ENCODE data around the gene SYT13.
"Not testable (repeated sequence)": the region's sequence is repeated elsewhere in the genome, so short reads cannot be mapped to it uniquely, and the experiment has no call there.

Gene SYT13

GRCh38 chr11:45252134-45252856 lies 33.8 kb downstream of the SYT13 start:
- TF ChIP-seq, protein P1, sequence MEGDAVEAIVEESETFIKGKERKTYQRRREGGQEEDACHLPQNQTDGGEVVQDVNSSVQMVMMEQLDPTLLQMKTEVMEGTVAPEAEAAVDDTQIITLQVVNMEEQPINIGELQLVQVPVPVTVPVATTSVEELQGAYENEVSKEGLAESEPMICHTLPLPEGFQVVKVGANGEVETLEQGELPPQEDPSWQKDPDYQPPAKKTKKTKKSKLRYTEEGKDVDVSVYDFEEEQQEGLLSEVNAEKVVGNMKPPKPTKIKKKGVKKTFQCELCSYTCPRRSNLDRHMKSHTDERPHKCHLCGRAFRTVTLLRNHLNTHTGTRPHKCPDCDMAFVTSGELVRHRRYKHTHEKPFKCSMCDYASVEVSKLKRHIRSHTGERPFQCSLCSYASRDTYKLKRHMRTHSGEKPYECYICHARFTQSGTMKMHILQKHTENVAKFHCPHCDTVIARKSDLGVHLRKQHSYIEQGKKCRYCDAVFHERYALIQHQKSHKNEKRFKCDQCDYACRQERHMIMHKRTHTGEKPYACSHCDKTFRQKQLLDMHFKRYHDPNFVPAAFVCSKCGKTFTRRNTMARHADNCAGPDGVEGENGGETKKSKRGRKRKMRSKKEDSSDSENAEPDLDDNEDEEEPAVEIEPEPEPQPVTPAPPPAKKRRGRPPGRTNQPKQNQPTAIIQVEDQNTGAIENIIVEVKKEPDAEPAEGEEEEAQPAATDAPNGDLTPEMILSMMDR (conservative IDR thresholded peaks at IDR 0.05; ENCODE audit: low read depth): peak; percentile 32
- DNase-seq (ENCODE audit: low spot score): peak; percentile 45
- ChIA-PET CTCF (interaction anchor here (0.5 to 2.0 kb wide), 15 partner anchors 8 to 519 kb away, joined by 3 to 9 read pairs (median 4); no protein-coding TSS in a partner anchor), POLR2A (ENCODE audit: low non-redundant PET) (no interaction called here)
- H3K27ac ChIP-seq: no peak overlapping the region

DNA sequence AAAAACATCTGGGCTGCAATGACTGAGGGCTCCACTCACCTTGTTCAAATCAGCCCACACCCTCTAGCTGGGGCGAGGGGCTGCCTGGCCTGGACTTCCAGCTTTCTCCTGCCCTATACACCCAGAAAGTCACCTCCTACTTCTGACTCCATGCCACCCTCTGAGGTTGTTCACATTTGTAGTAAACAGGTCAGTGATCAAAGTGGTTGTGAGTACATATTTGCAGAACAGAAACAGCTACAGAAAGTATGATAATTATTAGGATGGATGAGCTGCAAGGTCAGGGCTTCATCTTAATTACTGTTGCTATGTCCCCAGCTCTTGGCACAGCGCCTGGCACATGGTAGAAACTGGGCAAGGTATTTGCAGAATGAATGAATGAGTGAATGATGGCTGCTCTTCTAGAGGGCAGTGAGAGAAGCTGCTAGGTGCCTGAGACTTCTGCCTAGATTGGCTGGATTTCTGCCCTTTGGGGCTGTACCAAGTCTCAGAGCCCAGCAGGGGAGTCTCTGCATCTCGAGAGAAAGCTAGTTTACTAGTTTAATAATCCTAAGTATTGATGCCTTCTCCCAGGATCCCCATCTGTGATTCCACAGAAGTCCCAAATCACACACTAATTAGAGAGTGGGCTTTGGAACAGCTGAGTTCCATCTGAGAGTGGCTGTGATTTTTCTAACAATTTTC lies 36.0 kb downstream of the SYT13 start:
- TF ChIP-seq, protein P1 (conservative IDR thresholded peaks at IDR 0.05; ENCODE audit: low read depth): no peak
- POLR2A ChIA-PET (ENCODE audit: low non-redundant PET): no interaction called here
- DNase-seq (ENCODE audit: low spot score): no peak
- no peak overlapping the region for H3K27ac ChIP-seq
- CTCF ChIA-PET: interaction anchor here (0.6 kb wide), 1 partner anchor 138 kb away, joined by 3 read pairs; no protein-coding TSS in a partner anchor

DNA sequence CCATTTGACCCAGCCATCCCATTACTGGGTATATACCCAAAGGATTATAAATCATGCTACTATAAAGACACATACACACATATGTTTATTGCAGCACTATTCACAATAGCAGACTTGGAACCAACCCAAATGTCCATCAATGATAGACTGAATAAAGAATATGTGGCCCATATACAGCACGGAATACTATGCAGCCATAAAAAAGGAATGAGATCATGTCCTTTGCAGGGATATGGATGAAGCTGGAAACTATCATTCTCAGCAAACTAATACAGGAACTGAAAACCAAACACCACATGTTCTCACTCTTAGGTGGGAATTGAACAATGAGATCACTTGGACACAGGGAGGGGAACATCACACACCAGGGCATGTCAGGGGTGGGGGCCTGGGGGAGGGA lies 36.8 kb downstream of the SYT13 start:
- CTCF ChIA-PET: not testable (repeated sequence)

DNA sequence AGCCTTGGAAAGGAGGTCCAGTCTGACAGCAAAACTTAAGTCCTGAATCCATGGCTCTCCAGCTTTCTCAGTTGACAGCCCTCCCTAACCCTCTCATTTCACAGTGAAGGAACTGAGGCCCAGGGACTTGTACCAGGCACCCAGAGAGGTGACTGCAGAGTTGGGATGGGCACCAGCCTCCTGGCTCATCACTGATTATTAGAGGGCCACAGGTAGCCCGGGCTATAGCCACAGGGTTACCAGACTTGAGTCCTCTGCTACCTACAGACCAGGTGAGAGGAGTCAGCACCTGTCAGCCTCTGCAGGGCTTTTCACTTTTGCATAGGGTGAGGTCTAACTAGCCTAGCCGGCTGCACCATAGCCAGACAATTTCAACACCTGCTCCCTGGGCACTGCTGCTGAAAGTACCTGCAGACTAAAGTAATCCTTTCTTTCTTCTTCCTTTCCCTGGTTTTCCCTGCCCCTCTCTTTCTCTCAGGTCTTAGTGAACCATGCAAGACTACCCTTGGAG lies 37.6 kb downstream of the SYT13 start:
- ChIA-PET POLR2A (ENCODE audit: low non-redundant PET) (no interaction called here), CTCF (no interaction called here)
- H3K27ac ChIP-seq: no peak overlapping the region
- TF ChIP-seq, protein P1 (conservative IDR thresholded peaks at IDR 0.05; ENCODE audit: low read depth): no peak
- no peak for DNase-seq (ENCODE audit: low spot score)

More for the DNA sequence above, 36.8 kb downstream of the SYT13 start:
- H3K27ac ChIP-seq; DNase-seq (ENCODE audit: low spot score); POLR2A ChIA-PET (ENCODE audit: low non-redundant PET): not testable (repeated sequence)

GRCh38 chr11:45247433-45247832 lies 38.7 kb downstream of the SYT13 start:
- DNase-seq (ENCODE audit: low spot score): no peak
- CTCF ChIA-PET: interaction anchor here (0.7 to 1.1 kb wide), 3 partner anchors 19 to 137 kb away, joined by 3 read pairs; no protein-coding TSS in a partner anchor
- POLR2A ChIA-PET (ENCODE audit: low non-redundant PET): no interaction called here
- no peak overlapping the region for H3K27ac ChIP-seq
- TF ChIP-seq, protein P1 (conservative IDR thresholded peaks at IDR 0.05; ENCODE audit: low read depth): no peak

DNA sequence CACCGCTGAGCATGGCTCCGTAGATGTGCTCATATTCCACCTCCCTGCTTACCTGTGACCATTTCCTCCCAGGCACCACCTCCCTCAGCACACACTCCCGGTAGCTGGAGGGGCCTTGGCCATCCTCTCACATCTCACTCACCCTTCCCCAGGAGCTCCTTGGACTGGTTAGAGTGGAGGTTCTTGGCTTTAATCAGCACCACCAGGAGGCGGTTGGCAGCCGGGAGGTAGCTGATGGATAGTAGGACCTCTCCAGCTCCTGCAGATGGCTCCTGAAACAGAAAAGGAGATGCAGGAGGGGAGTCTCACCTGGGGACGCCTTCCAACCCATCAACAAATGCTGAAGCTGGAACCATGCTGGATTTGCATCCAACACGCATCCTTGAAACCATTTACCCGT lies 39.9 kb downstream of the SYT13 start:
- H3K27ac ChIP-seq: no peak overlapping the region
- CTCF ChIA-PET: interaction anchor here (0.6 to 1.3 kb wide), 2 partner anchors 13 to 85 kb away, joined by 4 to 5 read pairs; no protein-coding TSS in a partner anchor
- POLR2A ChIA-PET (ENCODE audit: low non-redundant PET): no interaction called here
- TF ChIP-seq, protein P1 (conservative IDR thresholded peaks at IDR 0.05; ENCODE audit: low read depth): no peak
- no peak for DNase-seq (ENCODE audit: low spot score)
